Left ventricle myocardium inferior (tissue), 1 donor: Measurements from ENCODE around the gene THRAP3. TPM values are rescaled to one million over a fixed set of nuclear protein-coding genes. Genes with fewer than 3 reads are reported as not detected.
"Not testable (repeated sequence)": the region's sequence is repeated elsewhere in the genome, so short reads cannot be mapped to it uniquely, and the experiment has no call there.

Source experiments
- DNase-seq: peaks from one replicate; pipeline ENCODE4 v3.0.0-alpha.2; 2020
- H3K27ac ChIP-seq: fragments of 200-600 bp; replicated peaks from 2 replicates; pipeline ENCODE4 v1.8.0; 2021
- H3K27me3 ChIP-seq: fragments of 200-600 bp; 2 replicates; pipeline ENCODE4 v1.8.0; 2021; ENCODE audit warnings: low read depth
- H3K36me3 ChIP-seq: fragments of 200-600 bp; 2 replicates; pipeline ENCODE4 v1.8.0; 2021
- H3K4me1 ChIP-seq: fragments of 200-600 bp; 2 replicates; pipeline ENCODE4 v1.8.0; 2021
- H3K4me3 ChIP-seq: fragments of 200-600 bp; 2 replicates; pipeline ENCODE4 v1.8.0; 2021; ENCODE audit warnings: mild to moderate bottlenecking, moderate library complexity
- H3K9me3 ChIP-seq: fragments of 200-600 bp; replicated peaks from 2 replicates; pipeline ENCODE4 v1.8.0; 2021
- intact Hi-C: fragments of 100-400 bp; cut with micrococcal nuclease; formaldehyde crosslinking; loops from one replicate; pipeline ENCODE4 v1.11.0; 2022
- total RNA-seq: library from RNA; stranded (reverse); fragmentation: NEBNext Ultra II Directional; extraction: Animal tissue kit (Norgen Biotek cat#: 25700); gene quantifications from one replicate; pipeline ENCODE4 v1.2.1, GENCODE V29; 2021
- TF ChIP-seq, protein P1 (sequence below): fragments of 200-600 bp; IDR thresholded peaks from 2 replicates; pipeline ENCODE4 v1.8.0; 2021; ENCODE audit warnings: antibody characterized with exemption, mild to moderate bottlenecking, borderline replicate concordance
- donor health status: DM: no; HTN: yes; CAD: no; lungs with severe emphysema.

THRAP3 gene
- total RNA-seq, 1 donor from 2014 or later, result 59.0 TPM

DNA sequence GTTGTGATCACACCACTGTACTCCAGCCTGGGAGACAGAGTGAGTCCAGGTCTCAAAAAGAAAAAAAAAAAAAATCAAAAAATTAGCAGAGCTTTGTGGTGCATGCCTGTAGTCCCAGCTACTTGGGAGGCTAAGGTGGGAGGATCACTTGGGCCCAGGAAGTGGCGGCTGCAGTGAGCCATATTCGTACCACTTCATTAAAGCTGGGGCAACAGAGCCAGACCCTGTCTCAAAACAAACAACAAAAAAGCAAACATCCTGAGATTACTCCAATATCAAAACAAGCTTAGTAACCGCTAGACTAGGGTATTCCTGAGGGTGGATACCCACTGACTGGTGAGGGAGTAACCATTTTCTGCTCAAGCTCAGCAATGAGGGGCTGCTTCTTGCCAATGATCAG lies 12.9 kb upstream of the THRAP3 start:
- no peaks in the 10 kb centered on the region for H3K27me3 ChIP-seq
- intact Hi-C loops, result no loop called here

DNA sequence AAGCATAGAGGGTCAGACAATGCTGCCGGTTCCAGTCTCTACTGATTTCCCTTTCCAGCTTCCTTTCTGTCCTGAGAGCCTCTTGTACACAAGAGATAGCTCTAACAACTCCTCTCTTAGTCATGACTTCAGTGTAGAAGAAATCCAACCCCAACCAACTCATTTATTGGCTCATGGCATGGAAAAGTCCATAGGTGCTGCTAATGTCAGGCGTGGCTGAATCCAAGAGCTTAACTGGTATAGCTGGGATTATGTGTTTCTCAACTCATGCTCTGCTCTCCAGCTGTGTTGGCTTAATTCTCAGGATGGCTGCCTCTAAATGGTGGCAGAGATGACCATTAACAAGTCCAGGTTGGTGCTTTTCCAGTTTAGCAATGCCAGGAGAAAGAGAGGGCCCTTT lies 12.4 kb upstream of the THRAP3 start:
- H3K27ac ChIP-seq, result no peak overlapping the region
- DNase-seq, result no peak
- H3K27me3 ChIP-seq, result no peaks in the 10 kb centered on the region
- H3K4me3 ChIP-seq, result no peak overlapping the region
- TF ChIP-seq, protein P1, sequence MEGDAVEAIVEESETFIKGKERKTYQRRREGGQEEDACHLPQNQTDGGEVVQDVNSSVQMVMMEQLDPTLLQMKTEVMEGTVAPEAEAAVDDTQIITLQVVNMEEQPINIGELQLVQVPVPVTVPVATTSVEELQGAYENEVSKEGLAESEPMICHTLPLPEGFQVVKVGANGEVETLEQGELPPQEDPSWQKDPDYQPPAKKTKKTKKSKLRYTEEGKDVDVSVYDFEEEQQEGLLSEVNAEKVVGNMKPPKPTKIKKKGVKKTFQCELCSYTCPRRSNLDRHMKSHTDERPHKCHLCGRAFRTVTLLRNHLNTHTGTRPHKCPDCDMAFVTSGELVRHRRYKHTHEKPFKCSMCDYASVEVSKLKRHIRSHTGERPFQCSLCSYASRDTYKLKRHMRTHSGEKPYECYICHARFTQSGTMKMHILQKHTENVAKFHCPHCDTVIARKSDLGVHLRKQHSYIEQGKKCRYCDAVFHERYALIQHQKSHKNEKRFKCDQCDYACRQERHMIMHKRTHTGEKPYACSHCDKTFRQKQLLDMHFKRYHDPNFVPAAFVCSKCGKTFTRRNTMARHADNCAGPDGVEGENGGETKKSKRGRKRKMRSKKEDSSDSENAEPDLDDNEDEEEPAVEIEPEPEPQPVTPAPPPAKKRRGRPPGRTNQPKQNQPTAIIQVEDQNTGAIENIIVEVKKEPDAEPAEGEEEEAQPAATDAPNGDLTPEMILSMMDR, result no peak
- intact Hi-C loops, result no loop called here
- no peaks in the 10 kb centered on the region for H3K36me3 ChIP-seq
- H3K9me3 ChIP-seq, result no peaks in the 10 kb centered on the region
- H3K4me1 ChIP-seq, result peaks cover 17% of the 10 kb centered on the region

More for the DNA sequence above, 12.9 kb upstream of the THRAP3 start:
- no peak for DNase-seq
- Histone ChIP-seq H3K27ac (no peak overlapping the region), H3K36me3 (no peaks in the 10 kb centered on the region), H3K4me1 (peaks cover 20% of the 10 kb centered on the region), H3K9me3 (no peaks in the 10 kb centered on the region), H3K4me3 (no peak overlapping the region)
- TF ChIP-seq, protein P1, result no peak

DNA sequence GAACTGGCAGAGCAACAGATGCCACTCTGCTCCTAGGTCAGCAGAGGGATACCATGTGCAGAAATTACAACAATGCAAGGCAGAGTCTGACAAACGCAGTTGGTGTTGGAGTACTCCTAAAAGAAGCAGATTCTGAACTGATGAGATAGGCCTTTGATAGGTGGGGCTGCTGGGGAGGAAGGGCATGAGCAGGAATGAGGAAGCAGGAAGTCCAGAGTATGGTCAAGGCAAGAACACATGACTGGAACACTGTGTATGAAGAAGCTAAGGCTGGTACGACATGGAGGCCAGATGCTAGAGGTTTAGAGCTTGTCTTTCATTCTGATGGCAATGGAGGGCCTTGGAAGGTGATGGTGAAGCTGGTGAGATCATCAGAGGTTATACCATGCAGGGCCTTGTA lies 11.5 kb upstream of the THRAP3 start:
- H3K4me3 ChIP-seq, result no peak overlapping the region
- peaks cover 8% of the 10 kb centered on the region for H3K4me1 ChIP-seq
- intact Hi-C loops, result no loop called here
- TF ChIP-seq, protein P1, result no peak
- H3K27me3 ChIP-seq, result no peaks in the 10 kb centered on the region
- no peak overlapping the region for H3K27ac ChIP-seq
- no peaks in the 10 kb centered on the region for H3K9me3 ChIP-seq
- H3K36me3 ChIP-seq, result no peaks in the 10 kb centered on the region
- DNase-seq, result no peak

DNA sequence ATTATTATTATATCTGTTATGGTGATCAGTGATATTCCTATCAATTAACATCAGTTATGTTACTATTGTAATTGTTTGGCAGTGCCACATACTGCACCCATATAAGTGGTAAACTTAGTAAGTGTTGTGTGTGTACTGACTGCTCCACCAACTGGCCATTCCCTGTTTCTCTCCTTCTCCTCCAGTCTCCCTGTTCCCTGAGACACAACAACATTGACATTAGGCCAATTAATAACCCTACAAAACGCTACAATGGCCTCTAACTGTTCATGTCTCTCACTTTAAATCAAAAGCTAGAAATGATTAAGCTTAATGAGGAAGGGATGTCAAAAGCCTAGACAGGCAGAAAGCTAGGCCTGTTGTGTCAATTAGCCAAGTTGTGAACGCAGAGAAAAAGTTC lies 6.6 kb upstream of the THRAP3 start:
- Histone ChIP-seq H3K27me3 (no peaks in the 10 kb centered on the region), H3K4me1 (peaks cover 10% of the 10 kb centered on the region), H3K36me3 (no peaks in the 10 kb centered on the region), H3K27ac (peak overlapping the region; percentile 48), H3K4me3 (no peak overlapping the region), H3K9me3 (no peaks in the 10 kb centered on the region)
- TF ChIP-seq, protein P1, result peak; percentile 53
- intact Hi-C loops, result no loop called here
- DNase-seq, result no peak

DNA sequence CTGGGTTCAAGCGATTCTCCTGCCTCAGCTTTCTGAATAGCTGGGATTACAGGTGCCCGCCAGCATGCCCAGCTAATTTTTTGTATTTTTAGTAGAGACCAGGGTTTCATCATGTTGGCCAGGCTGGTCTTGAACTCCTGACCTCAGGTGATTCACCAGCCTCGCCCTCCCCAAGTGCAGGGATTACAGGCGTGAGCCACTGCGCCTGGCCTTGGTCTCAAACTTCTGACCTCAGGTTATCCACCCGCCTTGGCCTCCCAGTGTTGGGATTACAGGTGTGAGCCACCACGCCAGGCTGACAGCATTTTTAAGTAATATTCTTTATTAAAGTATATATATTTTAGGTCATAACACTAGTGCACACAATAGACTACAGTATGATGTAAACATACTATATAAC lies 2.3 kb upstream of the THRAP3 start:
- H3K27ac ChIP-seq, H3K9me3 ChIP-seq, H3K4me3 ChIP-seq, DNase-seq, H3K36me3 ChIP-seq, H3K27me3 ChIP-seq: not testable (repeated sequence)
- peaks cover 36% of the 10 kb centered on the region for H3K4me1 ChIP-seq
- intact Hi-C loops, result loop anchor here (10.0 kb wide), 1 partner anchor 63 kb away; no protein-coding TSS in a partner anchor

DNA sequence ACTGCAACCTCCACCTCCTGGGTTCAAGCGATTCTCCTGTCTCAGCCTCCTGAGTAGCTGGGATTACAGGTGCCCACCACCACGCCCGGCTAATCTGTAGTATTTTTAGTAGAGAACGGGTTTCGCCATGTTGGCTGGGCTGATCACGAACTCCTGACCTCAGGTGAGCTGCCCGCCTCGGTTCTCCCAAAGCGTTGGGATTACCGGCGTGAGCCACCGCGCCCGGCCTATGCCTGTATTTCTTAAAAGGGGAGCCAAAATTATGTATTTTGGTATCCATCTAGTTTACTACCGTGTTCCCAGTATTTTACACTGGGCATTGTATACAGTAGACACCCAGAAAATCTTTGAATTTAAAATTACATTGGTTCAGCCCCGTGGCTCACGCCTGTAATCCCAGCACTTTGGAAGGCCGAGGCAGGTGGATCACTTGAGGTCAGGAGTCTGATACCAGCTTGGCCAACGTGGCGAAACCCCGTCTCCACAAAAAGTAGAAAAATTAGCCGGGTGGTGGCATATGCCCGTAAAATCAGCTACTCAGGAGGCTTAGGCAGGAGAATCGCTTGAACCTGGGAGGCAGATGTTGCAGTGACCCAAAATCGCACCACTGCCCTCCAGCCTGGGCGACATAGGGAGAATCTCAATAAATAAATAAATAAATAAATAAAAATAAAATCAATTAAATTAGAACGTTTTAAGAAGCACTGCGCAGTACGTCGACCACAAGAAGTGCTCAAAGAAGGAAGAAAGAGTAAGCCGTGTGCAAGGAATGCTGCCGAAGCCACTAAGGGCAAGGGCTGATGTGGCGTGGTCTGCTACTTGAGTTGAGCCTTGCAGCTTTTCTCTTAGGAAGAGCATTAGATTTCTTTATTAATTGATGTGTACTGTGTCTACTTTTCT lies 1.5 kb upstream of the THRAP3 start:
- intact Hi-C loops, result loop anchor here (10.0 kb wide), 1 partner anchor 62 kb away; no protein-coding TSS in a partner anchor
- H3K27me3 ChIP-seq, result no peaks in the 10 kb centered on the region
- peaks cover 5% of the 10 kb centered on the region for H3K36me3 ChIP-seq
- peaks cover 45% of the 10 kb centered on the region for H3K4me1 ChIP-seq
- H3K27ac ChIP-seq, result peak overlapping the region; percentile 98
- DNase-seq, result no peak
- peak overlapping the region; percentile 79 for H3K4me3 ChIP-seq
- no peaks in the 10 kb centered on the region for H3K9me3 ChIP-seq
- TF ChIP-seq, protein P1, result no peak
